GM21619 (cell line): ENCODE results near the gene TIMP3.

ENCODE experiments used
- ATAC-seq: cut with Tn5 transposase; IDR thresholded peaks from one replicate; pipeline ENCODE4 v1.9.1; 2021; ENCODE audit not compliant: unreplicated experiment

Gene TIMP3

GRCh38 chr22:32827049-32827602, 25.6 kb downstream of the TIMP3 start:
- no peak for ATAC-seq

GRCh38 chr22:32828150-32828549, 26.6 kb downstream of the TIMP3 start:
- no peak for ATAC-seq

- no peak for ATAC-seq
Measured at GRCh38 chr22:32828561-32828960, 27.1 kb downstream of the TIMP3 start.

- no peak for ATAC-seq
Measured at GRCh38 chr22:32829451-32829851, 27.9 kb downstream of the TIMP3 start.

GRCh38 chr22:32830473-32830872, 29.0 kb downstream of the TIMP3 start:
- ATAC-seq = no peak

- ATAC-seq = no peak
Measured at GRCh38 chr22:32830957-32831356, 29.5 kb downstream of the TIMP3 start.

- ATAC-seq = no peak
Measured at GRCh38 chr22:32831584-32831983, 30.1 kb downstream of the TIMP3 start.

GRCh38 chr22:32832174-32832573, 30.7 kb downstream of the TIMP3 start:
- ATAC-seq = no peak

- no peak for ATAC-seq
Measured at GRCh38 chr22:32836280-32837123, 35.0 kb downstream of the TIMP3 start.

- ATAC-seq = no peak
Measured at GRCh38 chr22:32837142-32837541, 35.6 kb downstream of the TIMP3 start.

GRCh38 chr22:32837803-32838202, 36.3 kb downstream of the TIMP3 start:
- ATAC-seq = no peak

GRCh38 chr22:32839831-32840584, 38.5 kb downstream of the TIMP3 start:
- ATAC-seq = no peak

- no peak for ATAC-seq
Measured at GRCh38 chr22:32841175-32841574, 39.7 kb downstream of the TIMP3 start.

- no peak for ATAC-seq
Measured at GRCh38 chr22:32842486-32842885, 41.0 kb downstream of the TIMP3 start.

GRCh38 chr22:32843300-32843699, 41.8 kb downstream of the TIMP3 start:
- no peak for ATAC-seq

- no peak for ATAC-seq
Measured at GRCh38 chr22:32844251-32844650, 42.7 kb downstream of the TIMP3 start.

- ATAC-seq = no peak
Measured at GRCh38 chr22:32846780-32847491, 45.4 kb downstream of the TIMP3 start.

- no peak for ATAC-seq
Measured at GRCh38 chr22:32848226-32848625, 46.7 kb downstream of the TIMP3 start.

- no peak for ATAC-seq
Measured at GRCh38 chr22:32849501-32849900, 48.0 kb downstream of the TIMP3 start.

GRCh38 chr22:32850157-32850556, 48.7 kb downstream of the TIMP3 start:
- no peak for ATAC-seq
